Upper lobe of right lung (tissue), 1 donor: ENCODE results near the gene CCDC27. TPM values are rescaled to one million over a fixed set of nuclear protein-coding genes. Genes with fewer than 3 reads are reported as not detected.

Experiments used
- ATAC-seq: fragments of 200-7000 bp; cut with Tn5 transposase; one replicate; pipeline ENCODE4 v1.9.1; 2020; ENCODE audit warnings: mild to moderate bottlenecking, moderate library complexity
- DNase-seq: peaks from one replicate; pipeline ENCODE4 v3.0.0-alpha.2; 2020
- H3K27ac ChIP-seq: fragments of 200-600 bp; one replicate; pipeline ENCODE4 v1.8.0; 2022
- H3K27me3 ChIP-seq: fragments of 200-600 bp; one replicate; pipeline ENCODE4 v1.8.0; 2022; ENCODE audit warnings: mild to moderate bottlenecking
- H3K36me3 ChIP-seq: fragments of 200-600 bp; one replicate; pipeline ENCODE4 v1.8.0; 2022
- H3K4me1 ChIP-seq: fragments of 200-600 bp; one replicate; pipeline ENCODE4 v1.8.0; 2022
- H3K4me3 ChIP-seq: fragments of 200-600 bp; one replicate; pipeline ENCODE4 v1.8.0; 2022; ENCODE audit warnings: mild to moderate bottlenecking
- H3K9me3 ChIP-seq: fragments of 200-600 bp; one replicate; pipeline ENCODE4 v1.8.0; 2022
- CTCF ChIP-seq: fragments of 200-600 bp; IDR thresholded peaks from one replicate; pipeline ENCODE4 v1.8.0; 2022; ENCODE audit warnings: antibody characterized with exemption
- intact Hi-C: fragments of 100-400 bp; cut with DNase I; formaldehyde crosslinking; loops from one replicate; pipeline ENCODE4 v1.11.0; 2022
- total RNA-seq: library from RNA; stranded (reverse); fragmentation: NEBNext Ultra II Directional; extraction: Animal tissue kit (Norgen Biotek cat#: 25700); gene quantifications from one replicate; pipeline ENCODE4 v1.2.1, GENCODE V29; 2021
- donor health status: DM: no; HTN: yes; CAD: no; lungs with severe emphysema.

CCDC27 gene
- total RNA-seq, 1 donor from 2014 or later, result not detected

DNA sequence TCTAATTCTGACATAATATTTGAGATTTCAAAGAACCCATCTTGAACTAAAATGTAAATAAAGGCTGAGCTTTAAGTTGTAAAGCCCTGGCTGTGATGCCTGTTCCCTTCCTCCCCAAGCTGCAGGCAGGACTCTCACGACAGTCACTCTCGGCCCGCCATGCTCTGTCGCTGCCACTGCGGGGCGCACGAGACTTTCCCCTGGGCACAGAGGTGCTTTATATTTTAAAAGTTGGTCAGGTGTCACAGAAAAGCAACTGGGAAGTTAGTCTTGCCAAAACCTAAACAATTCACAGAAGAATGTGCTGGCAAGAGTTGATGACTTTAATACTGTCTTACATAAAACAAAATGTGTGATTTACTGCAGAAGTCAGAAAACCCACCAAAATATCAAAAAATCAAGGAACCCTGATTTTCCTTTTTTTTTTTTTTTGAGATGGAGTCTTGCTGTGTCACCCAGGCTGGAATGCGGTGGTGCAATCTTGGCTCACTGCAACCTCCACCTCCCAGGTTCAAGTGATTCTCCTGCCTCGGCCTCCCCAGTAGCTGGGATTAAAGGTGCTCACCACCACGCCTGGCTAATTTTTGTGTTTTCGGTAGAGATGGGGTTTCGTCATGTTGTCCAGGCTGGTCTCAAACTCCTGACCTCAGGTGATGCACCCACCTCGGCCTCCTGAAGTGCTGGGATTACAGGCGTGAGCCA, 33.4 kb downstream of the CCDC27 start:
- intact Hi-C loops, result no loop called here
- Histone ChIP-seq H3K9me3 (no peaks in the 10 kb centered on the region), H3K4me1 (no peaks in the 10 kb centered on the region), H3K27me3 (no peaks in the 10 kb centered on the region), H3K4me3 (no peak overlapping the region), H3K36me3 (peaks cover 71% of the 10 kb centered on the region), H3K27ac (no peak overlapping the region)
- TF ChIP-seq CTCF, result no peak
- no peak for ATAC-seq
- DNase-seq, result no peak

- intact Hi-C loops, result no loop called here
- Histone ChIP-seq H3K36me3 (peaks cover 60% of the 10 kb centered on the region), H3K4me1 (no peaks in the 10 kb centered on the region), H3K27me3 (no peaks in the 10 kb centered on the region), H3K9me3 (no peaks in the 10 kb centered on the region), H3K4me3 (no peak overlapping the region), H3K27ac (no peak overlapping the region)
- no peak for TF ChIP-seq CTCF
- no peak for DNase-seq
- no peak for ATAC-seq
Observed at GRCh38 chr1:3786468-3787348, 34.5 kb downstream of the CCDC27 start.

DNA sequence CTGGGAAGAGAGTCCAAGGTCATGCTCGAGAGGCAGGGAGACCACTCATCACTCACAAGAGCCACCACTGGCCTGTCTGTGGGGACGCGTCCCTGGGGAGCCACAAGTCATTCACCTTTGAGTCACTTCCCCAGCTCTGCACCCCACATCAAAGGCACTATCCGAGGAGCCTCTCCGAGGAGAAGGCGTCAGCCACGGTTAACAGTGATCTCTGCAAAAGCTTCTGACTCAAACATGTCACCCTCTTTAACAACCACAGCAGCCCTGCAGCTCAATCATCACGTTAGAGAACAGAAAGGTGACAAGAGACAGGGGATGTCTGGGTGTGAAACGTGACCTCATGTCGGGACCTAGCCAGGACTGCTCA, 35.1 kb downstream of the CCDC27 start:
- Histone ChIP-seq H3K36me3 (peaks cover 54% of the 10 kb centered on the region), H3K9me3 (no peaks in the 10 kb centered on the region), H3K27ac (no peak overlapping the region), H3K4me3 (no peak overlapping the region), H3K27me3 (no peaks in the 10 kb centered on the region), H3K4me1 (no peaks in the 10 kb centered on the region)
- TF ChIP-seq CTCF, result no peak
- intact Hi-C loops, result no loop called here
- DNase-seq (no peak), ATAC-seq (no peak)

- DNase-seq, result no peak
Observed at GRCh38 chr1:3787745-3788605, 35.7 kb downstream of the CCDC27 start.

More at GRCh38 chr1:3787745-3788605, 35.7 kb downstream of the CCDC27 start:
- Histone ChIP-seq H3K27me3 (no peaks in the 10 kb centered on the region), H3K4me1 (no peaks in the 10 kb centered on the region), H3K4me3 (no peak overlapping the region), H3K27ac (no peak overlapping the region), H3K36me3 (peaks cover 48% of the 10 kb centered on the region), H3K9me3 (no peaks in the 10 kb centered on the region)
- no peak for TF ChIP-seq CTCF
- intact Hi-C loops, result no loop called here
- ATAC-seq, result no peak
